Fibroblast of the aortic adventitia (primary cell): ENCODE results near the gene ROM1. TPM values are rescaled to one million over a fixed set of nuclear protein-coding genes. Genes with fewer than 3 reads are reported as not detected.
"Not testable (repeated sequence)": the region's sequence is repeated elsewhere in the genome, so short reads cannot be mapped to it uniquely, and the experiment has no call there.

ENCODE experiments used
- DNase-seq: peaks from one replicate; pipeline ENCODE4 v3.0.0-alpha.2; 2010; ENCODE audit warnings: low read depth
- H3K4me3 ChIP-seq: 2 replicates; pipeline ENCODE4 v1.5.1; 2011; ENCODE audit warnings: low read depth, mild to moderate bottlenecking, control low read depth, low read length, moderate library complexity
- total RNA-seq: library from RNA; depleted of rRNA; stranded (reverse); fragments of >200 nt; gene quantifications from 2 replicates; pipeline ENCODE4 v1.2.3, GENCODE V29; 2012; ENCODE audit warnings: low replicate concordance
- TF ChIP-seq, protein P1 (sequence below): IDR thresholded peaks from 2 replicates; pipeline ENCODE4 v1.5.1; 2011; ENCODE audit warnings: mild to moderate bottlenecking, low read length, control low read depth, inconsistent platforms; ENCODE audit not compliant: insufficient read depth

The ROM1 gene
- total RNA-seq, 1 donor: 4.6 TPM

DNA sequence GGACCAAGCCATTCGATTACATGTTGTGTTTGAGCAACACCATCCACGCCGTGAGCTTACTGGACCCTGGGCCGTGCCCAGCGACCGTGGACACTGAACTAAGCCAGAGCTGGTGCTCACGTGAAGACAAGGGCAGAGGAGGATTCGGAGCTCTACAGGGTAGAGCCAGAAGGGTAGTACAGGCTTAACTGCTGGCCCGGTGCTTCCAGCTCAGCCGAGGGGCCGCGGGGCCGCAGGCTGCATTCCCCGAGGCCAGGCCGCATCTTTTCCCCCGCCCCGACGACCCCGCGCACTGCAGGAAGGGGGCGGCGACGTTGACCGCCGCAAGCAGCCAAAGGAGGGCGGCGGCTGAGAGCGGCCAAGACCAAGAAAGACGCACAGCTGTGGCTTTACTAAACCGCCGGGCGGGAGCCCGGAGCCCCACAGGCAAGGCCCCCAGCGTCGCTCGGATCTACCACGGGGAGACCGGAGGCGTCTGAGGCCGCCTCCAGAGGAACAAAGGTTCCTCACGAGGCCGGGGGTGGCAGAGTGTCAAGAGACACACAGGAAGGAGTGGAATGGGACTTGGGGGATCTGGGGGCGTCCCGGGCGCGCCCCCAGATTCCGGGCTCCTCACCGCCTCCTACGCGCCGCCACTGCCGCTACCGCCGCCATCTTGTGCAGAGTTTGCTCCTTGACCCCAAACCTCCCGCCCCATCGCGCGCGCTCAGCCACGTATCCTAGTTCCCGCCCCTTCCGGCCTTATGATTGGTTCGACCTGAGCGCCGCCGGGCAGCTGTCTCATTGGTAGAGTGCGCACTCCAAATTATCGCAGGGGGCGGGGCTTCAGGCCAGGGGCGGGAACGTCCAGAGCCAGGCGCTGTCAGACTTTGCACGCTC is 33.1 kb downstream of the ROM1 start, which contains the start of gene GANAB:
TSS of gene GANAB (minus strand) at position 668 of the 879 bp plus-strand sequence. CDS start at position 654, 14 bp downstream.
- DNase-seq: peak; percentile 96
- TF ChIP-seq, protein P1, sequence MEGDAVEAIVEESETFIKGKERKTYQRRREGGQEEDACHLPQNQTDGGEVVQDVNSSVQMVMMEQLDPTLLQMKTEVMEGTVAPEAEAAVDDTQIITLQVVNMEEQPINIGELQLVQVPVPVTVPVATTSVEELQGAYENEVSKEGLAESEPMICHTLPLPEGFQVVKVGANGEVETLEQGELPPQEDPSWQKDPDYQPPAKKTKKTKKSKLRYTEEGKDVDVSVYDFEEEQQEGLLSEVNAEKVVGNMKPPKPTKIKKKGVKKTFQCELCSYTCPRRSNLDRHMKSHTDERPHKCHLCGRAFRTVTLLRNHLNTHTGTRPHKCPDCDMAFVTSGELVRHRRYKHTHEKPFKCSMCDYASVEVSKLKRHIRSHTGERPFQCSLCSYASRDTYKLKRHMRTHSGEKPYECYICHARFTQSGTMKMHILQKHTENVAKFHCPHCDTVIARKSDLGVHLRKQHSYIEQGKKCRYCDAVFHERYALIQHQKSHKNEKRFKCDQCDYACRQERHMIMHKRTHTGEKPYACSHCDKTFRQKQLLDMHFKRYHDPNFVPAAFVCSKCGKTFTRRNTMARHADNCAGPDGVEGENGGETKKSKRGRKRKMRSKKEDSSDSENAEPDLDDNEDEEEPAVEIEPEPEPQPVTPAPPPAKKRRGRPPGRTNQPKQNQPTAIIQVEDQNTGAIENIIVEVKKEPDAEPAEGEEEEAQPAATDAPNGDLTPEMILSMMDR: no peak

DNA sequence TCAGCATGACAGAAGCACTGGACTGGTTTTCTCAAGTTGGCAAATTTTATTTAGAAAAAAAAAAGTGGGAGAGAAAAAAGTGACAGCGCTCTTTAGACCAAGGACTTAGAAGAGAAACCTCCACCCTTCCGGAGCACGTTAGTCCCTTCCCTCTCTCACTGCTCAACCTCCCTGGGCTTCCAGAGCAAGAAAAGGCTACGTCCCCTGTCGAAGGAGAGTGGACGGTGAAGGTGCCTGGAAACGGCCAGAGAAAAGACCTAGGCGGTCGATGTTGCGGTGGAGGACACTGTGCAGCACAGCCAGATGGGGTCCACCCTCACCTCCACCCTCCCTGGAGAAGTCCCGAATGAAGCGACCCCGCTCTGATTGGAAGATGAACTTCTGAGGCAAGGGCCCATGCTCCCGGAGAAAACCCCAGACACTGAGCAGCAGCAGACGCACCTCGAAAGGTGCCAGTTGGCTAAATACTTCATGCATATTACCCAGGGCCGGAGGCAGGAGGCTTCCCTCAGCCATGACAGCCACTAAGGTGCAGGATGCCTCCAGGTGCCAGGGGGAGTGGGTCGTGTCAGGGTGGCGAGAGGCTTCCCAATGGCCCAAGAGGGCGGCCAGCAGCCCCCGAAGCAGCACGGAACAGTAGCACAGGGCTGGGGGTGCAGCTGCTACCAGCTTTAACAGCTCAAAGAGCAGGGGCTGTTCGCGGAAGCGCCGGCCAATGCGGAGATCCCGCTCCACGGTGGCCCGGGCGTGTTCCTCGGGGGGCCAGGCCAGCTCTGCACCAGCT is 34.0 kb downstream of the ROM1 start:
- no peak for DNase-seq

More for the DNA sequence above, 33.1 kb downstream of the ROM1 start, which contains the start of gene GANAB:
- peak within 1 kb of the TSS; percentile 93 for H3K4me3 ChIP-seq

DNA sequence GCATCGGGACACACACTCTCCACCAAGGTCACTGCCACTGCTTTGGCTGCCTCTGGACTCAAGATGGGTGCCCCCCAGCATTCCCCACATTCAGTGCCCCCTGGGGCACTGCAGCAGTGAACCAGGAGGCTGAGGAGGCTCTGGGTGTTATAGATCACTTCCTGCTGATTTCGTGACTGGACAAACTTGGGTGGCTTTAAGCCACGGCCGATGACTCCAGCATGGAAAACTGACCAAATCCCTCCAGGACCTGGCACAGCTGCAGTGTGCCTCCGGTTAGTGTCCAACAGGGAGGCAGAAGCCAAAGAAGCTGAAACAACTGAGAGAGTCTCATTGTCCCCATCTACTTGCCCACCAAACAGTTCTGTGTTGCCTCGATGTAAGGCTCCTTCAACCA is 34.5 kb downstream of the ROM1 start:
- TF ChIP-seq, protein P1: no peak
- H3K4me3 ChIP-seq: no peak overlapping the region
- DNase-seq: no peak

More for the DNA sequence above, 34.0 kb downstream of the ROM1 start:
- peak overlapping the region; percentile 32 for H3K4me3 ChIP-seq
- TF ChIP-seq, protein P1: no peak

DNA sequence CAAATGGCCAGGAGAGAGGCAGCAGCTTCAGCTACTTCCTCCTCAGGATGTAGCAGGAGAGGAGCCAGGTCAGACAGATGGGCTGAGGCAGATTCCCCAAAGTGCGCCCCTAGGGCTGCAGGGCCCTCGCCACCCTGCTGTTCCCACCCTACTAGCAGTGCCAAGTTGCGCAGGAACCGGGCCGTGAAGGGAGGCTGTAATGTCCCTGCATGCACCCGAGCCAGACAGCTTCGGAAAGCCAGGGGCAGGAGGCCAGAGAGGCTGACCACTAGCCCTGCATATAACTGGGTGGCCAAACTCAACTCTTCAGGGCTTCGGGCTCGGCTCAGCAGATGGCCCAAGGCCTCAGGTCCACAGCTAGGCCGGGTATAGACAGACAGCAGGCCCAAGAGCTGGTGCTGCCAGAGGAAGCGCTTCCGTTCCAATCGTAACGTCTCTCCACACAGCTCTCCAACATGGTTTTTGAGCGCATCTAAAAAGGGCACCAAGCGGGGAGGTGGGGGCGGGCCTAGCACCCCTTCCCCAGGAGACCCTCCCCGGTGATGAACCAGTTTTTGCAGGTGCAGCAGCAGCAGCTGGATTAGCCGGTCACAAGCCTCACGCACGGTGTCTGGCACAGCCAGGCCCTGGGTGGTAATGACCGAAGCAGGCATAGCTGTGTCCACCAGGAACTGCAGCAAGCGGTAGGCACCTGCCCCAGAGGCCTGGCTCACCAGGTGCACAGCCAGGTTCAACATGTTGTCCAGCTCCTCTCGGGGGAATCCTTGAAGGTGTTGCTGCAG is 35.3 kb downstream of the ROM1 start:
- TF ChIP-seq, protein P1: no peak
- H3K4me3 ChIP-seq: no peak overlapping the region
- DNase-seq: no peak

DNA sequence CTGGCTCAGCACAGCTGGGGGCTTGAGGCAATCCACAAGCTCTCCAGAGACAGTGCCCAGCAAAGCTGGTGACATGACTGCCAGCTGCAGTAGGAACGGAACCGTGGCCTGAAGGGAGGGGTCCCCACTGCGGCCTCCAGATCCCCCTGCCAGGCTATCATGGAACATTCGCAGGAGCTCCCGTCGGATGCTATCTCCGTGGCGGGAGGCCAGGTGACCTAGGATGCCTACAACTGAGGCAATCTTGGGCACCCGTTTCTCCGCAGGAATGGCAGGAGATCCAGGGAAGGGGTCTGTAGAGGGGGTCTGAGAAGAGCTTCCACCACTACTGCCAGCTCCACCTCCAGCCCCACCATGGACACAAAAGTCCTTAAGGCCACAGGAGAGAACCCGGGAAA is 35.9 kb downstream of the ROM1 start:
- TF ChIP-seq, protein P1: no peak
- no peak overlapping the region for H3K4me3 ChIP-seq
- no peak for DNase-seq

DNA sequence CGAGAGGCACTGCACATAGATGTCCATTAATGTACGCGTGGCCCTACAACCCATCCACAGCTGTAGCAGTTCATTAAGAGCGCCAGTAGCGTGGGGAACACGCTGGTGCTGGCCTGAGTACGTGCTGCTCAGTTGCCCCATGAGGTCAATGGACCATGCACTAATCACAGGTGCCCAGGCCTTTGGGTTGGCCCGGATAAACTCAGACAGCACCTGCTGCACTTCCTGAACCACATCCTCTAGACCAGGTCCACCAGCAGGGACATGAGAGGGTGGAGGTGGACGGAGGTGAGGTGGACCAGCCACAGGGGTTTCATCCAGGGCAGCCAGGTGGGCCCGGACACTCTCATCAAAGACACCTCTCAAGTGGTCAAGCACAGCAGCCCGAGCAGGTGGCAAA is 36.4 kb downstream of the ROM1 start:
- H3K4me3 ChIP-seq: no peak overlapping the region
- TF ChIP-seq, protein P1: no peak
- DNase-seq: no peak

DNA sequence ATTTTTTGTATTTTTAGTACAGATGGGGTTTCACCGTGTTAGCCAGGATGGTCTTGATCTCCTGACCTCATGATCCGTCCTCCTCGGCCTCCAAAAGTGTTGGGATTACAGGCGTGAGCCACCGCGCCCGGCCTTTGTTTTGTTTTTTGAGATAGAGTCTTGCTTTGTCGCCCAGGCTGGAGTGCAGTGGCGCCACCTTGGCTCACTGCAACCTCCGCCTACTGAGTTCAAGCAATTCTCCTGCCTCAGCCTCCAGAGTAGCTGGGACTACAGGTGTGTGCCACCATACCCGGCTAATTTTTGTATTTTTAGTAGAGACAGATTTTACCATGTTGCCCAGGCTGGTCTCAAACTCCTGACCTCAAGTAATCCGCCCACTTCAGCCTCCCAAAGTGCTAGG is 37.2 kb downstream of the ROM1 start:
- DNase-seq: not testable (repeated sequence)

More for the DNA sequence above, 37.2 kb downstream of the ROM1 start:
- not testable (repeated sequence) for H3K4me3 ChIP-seq
